ENCODE results near the gene TMC7.
A peak's percentile ranks its signal among the peaks of the same experiment; 100 is the strongest.
"Not testable (repeated sequence)": the region's sequence is repeated elsewhere in the genome, so short reads cannot be mapped to it uniquely, and the experiment has no call there.

The TMC7 gene

GRCh38 chr16:18984435-18985005, 786 bp downstream of the TMC7 start:
- no peak for DNase-seq

DNA sequence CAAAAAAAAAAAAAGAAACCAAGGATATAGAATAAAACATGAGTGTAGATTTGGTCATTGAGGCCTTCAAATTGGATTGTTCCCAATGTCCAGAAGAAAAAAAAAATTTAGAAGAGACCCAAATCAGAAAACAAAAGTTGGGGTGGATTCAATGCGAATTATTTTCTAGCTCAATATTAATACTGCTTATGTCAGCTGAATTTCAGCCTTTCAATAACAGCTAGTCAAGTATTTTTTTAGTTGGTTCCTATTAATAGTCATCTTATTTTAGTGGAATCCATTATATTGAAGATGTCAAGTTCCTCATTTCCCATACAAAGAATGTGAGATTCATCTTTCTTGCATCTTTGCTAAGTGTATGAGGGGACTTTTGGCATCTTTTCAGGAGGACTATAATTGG, 1.5 kb downstream of the TMC7 start:
- DNase-seq = not testable (repeated sequence)

GRCh38 chr16:18991731-18992130, 8.0 kb downstream of the TMC7 start:
- DNase-seq = not testable (repeated sequence)

DNA sequence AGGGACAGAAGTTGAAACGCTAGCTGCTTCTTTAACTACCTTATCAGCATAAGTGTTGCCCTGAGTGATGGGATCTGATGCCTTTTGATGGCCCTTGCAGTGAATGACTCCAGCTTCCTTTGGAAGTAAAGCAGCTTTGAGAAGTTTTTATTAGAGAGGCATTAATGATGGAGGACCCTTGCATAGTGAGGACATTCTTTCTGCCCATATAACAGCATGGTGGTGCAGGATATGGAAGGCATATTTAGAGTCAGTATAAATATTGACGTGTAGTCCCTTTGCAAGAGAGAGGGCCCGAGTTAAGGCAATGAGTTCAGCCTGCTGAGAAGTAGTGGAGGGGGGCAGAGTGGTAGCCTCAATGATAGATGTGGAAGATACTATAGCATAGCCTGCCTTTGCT, 9.8 kb downstream of the TMC7 start:
- DNase-seq = not testable (repeated sequence)

GRCh38 chr16:18994181-18994580, 10.4 kb downstream of the TMC7 start:
- DNase-seq = not testable (repeated sequence)

DNA sequence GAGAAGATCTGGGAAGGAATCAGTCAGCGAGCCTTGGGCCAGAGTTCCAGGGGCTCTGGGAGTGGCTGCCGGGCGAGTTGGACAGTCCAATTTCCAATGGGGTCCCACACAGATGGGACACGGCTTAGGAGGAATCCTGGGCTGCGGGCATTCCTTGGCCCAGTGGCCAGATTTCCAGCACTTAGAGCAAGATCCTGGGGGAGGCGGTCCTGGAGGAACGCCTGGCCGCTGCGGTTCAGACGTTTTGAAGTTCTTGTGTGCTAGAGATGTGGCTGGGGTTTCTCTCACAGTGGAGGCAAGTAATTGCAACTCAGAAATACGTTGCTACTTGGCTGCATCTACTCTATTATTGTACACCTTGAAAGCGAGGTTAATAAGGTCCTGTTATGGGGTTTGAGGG, 11.7 kb downstream of the TMC7 start:
- not testable (repeated sequence) for DNase-seq

DNA sequence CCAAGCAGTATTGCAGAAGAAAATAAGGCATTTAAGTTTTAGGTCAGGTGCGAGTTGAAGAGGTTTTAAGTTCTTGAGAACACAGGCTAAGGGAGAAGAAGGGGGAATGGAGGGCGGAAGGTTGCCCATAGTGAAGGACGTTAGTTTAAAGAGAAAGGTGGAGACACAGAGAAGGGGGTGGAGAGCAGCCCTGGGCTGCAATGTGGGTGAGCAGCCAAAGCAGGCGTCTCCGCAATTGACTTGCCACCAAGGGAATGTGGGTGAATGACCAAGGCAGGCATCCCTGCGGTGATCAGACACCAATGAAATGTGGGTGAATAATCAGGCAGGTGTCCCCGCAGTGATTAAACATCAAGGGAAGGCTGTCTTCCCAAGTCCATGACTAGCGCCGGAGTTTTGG, 12.8 kb downstream of the TMC7 start:
- not testable (repeated sequence) for DNase-seq

GRCh38 chr16:18997001-18997400, 13.3 kb downstream of the TMC7 start:
- not testable (repeated sequence) for DNase-seq

DNA sequence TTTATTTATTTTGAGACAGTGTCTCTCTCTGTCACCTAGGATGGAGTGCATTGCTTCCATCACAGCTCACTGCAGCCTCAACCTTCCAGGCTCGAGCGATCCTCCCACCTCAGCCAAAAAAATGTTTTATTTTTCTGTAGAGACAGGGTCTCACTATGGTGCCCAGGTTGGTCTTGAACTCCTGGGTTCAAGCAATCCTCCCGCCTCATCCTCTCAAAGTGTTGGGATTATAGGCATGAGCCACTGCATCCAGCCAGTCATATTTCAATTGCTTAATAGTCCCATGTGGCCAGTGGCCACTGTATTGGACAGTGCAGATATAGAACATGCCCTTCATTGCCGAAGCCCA, 15.3 kb downstream of the TMC7 start:
- no peak for DNase-seq

GRCh38 chr16:19001788-19002187, 18.1 kb downstream of the TMC7 start:
- no peak for DNase-seq

GRCh38 chr16:19003935-19004334, 20.2 kb downstream of the TMC7 start:
- DNase-seq = no peak

DNA sequence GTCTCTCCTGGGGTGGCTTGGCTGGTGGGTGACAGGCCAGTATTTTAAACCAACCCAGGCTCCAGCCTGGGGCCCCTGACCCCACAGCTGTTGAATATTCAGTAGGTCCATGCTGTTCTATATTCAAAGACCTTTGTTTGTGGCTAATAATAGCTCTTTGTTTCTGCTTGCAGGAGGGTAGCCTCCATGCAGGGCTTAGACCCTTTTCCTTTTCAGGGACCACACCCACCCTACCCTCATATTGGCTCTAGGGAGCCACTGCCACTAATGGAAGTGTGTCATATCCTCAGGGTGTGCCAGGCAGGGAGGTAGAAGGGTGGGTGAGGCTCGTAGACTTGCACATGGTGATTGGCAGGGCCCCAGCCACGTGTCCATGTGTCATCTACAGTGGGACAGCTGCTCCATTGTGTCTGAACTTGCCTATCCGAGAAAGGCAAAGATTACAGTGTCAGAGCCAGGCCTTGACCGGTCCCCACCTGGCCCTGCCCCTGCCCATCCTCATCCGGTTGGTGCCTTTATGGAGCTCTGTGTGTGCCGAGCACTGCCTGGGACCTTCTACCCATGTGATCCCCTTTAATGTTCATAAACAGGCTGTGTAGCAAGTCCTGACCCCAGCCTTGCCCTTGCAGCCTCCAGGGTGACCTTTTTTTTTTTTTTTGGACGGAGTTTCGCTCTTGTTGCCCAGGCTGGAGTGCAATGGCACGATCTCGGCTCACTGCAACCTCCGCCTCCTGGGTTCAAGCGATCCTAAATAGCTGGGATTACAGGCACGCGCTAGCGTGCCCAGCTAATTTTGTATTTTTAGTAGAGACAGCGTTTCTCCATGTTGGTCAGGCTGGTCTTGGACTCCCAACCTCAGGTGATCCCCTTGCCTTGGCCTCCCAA, 22.1 kb downstream of the TMC7 start:
- peak in 1 of 2 experiments; percentile 6 for DNase-seq

DNA sequence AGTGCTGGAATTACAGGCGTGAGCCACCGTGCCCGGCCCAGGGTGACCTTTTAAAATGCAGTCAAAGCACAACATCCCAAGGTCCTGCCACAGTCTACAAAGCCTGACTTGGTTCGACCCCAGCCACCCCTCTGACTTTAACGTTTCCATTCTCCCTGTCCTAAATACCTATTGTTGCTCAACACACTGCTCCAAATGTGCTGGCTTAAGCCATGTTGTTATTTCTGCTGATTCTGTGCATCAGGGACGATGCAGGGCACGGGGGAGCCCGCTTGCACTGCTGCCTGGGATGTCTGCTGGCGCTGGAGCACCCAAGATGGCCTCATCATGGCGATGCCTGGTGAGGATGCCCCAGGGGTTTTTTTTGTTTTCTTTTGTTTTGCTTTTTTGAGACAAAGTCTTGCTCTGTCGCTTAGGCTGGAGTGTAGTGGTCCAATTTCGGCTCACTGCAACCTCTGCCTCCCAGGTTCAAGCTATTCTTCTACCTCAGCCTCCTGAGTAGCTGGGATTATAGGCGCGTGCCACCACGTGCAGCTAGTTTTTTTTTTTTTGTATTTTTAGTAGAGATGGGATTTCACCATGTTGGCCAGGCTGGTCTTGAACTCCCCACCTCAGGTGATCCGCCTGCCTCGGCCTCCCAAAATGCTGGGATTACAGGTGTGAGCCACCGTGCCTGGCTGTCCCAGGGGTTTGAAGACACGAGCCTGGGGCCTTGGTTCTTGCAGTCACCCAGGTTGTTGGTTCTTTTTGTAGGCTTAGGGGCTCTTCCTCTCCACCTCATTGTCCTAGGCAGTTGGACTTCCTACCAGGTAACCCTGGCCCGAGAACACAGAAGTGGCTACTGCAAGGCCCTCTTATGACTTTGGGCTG, 22.9 kb downstream of the TMC7 start:
- no peak for DNase-seq

DNA sequence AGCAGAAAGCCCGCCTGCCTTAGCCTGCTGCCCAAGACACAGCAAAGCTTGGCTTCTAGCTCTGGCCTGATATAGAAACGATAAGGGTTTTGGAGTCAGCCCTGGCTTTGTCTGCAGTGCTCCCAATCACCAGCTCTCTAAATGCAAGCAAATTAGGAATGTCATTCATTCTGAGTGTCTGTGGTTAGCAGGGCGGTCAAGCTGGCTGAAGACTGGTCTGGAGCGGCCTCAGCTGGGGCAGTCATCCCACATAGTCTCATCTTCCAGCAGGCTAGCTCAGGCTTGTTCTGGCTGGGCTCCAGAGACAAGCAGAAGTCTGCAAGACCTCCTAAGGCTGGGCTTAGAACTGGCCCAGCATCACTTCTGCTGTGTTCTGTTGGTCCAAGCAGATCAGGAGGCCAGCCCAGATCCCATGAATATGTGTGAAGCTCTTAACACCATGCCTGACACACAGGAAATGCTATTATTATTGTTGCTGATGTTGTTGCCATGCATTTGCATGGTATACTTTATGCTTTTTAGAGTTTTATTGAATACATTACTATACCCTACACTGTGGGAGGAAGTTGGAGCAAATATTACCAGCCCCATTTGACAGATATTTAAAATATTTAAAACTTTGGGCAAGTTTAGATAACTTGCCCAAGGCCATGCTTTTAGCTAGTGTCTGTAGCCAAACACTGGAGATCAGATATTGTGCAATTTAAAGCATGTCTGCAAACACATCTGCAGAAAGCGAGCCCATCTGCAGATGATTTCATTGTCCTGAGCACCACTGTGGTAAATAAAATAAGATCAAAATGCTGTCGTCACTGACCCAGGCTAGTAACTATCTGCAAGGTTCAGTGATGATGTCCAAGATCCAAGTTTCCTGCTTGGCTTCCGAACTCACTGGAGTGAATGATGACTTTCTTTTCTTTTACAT, 24.8 kb downstream of the TMC7 start:
- DNase-seq = no peak

DNA sequence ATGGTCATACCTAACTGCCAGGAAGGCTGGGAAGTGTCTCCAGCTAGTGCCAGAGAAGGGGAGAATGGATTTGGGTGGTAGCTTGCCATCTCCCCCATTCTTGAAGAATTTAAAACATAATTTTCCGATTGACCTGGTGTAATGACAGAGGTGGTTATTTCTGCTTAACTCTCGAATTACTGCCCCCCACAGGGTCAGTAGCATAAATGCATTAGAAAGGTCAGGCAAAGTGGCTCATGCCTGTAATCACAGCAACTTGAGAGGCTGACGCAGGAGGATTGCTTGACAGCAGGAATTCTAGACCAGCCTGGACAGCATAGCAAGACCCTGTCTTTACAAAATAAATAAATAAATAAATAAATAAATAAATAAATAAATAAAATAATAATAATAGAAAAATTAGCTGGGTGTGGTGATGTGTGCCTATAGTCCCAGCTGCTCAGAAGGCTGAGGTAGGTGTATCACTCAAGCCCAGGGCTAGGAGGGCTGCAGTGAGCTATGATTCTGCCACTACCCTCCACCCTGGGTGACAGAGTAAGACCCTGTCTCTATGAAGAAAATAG, 27.5 kb downstream of the TMC7 start:
- no peak for DNase-seq

GRCh38 chr16:19014461-19014860, 30.7 kb downstream of the TMC7 start:
- no peak for DNase-seq

GRCh38 chr16:19017179-19017578, 33.4 kb downstream of the TMC7 start:
- DNase-seq = no peak

DNA sequence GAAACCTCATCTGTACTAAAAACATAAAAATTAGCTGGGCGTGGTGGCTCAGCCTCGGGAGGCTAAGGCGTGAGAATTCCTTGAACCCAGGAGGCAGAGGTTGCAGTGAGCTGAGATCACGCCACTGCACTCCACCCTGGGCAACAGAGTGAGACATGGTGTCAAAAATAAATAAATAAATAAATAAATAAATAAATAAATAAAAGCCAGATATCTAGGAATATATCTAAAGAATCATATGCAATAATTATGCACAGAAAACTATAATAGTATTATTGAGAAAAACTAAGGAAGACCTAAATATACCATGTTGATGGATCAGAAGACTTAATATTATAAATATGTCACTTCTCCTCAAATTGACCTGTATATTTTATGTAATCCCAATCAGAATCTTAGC, 37.0 kb downstream of the TMC7 start:
- DNase-seq = no peak

DNA sequence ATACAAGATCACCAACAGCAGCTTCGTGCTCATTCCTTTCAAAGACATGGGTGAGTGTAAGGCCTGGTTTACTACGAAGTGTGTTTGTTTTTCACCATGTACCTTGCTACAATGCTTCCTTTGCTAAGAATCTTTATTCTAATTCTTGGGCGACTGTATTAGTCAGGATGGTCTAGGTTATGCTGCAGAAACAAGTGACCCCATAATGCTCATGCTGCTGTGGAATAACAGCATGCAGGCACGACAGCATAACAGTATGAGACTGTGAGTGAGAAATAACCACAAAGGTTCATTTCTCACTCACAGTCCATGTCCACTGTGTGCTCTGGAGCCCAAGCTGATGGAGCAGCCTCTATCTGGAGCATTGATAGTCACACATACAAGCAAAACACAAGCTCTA, 38.0 kb downstream of the TMC7 start:
- DNase-seq = no peak

GRCh38 chr16:19027416-19027815, 43.7 kb downstream of the TMC7 start:
- DNase-seq = no peak

- DNase-seq = no peak
Measured at GRCh38 chr16:19029980-19030379, 46.2 kb downstream of the TMC7 start.

- DNase-seq = no peak
Measured at GRCh38 chr16:19031738-19032137, 48.0 kb downstream of the TMC7 start.

Measured in NCI-H524 (cell line).